HEK293T (cell line): ENCODE measurements around the gene PARD6B.
"Not testable (repeated sequence)": the region's sequence is repeated elsewhere in the genome, so short reads cannot be mapped to it uniquely, and the experiment has no call there.

Experiments
- CTCF ChIA-PET: fragments of 350-600 bp; formaldehyde crosslinking; extraction: SDS; loops from one replicate; lab custom pipeline; 2021; ENCODE audit warnings: antibody characterized with exemption, inconsistent platforms; lab: Yijun Ruan, JAX
- POLR2A ChIA-PET: fragments of 350-600 bp; formaldehyde crosslinking; extraction: SDS; loops from one replicate; lab custom pipeline; 2020; ENCODE audit warnings: antibody characterized with exemption, inconsistent platforms; lab: Yijun Ruan, JAX
- DNase-seq: peaks from one replicate; pipeline ENCODE4 v3.0.0; 2012; ENCODE audit warnings: mixed read lengths; ENCODE audit errors: extremely low spot score
- ARNT ChIP-seq: fragments of 450-650 bp; IDR thresholded peaks from 2 replicates; pipeline ENCODE4 v1.6.1; 2017; ENCODE audit warnings: mild to moderate bottlenecking
- BHLHE40 ChIP-seq: fragments of 450-650 bp; IDR thresholded peaks from 2 replicates; pipeline ENCODE4 v1.6.1; 2016; ENCODE audit warnings: mild to moderate bottlenecking, moderate library complexity, borderline replicate concordance
- CTBP1 ChIP-seq: fragments of 450-650 bp; IDR thresholded peaks from 2 replicates; pipeline ENCODE4 v1.6.1; 2016; ENCODE audit warnings: borderline replicate concordance
- ELF4 ChIP-seq: fragments of 450-650 bp; IDR thresholded peaks from 2 replicates; pipeline ENCODE4 v1.6.1; 2017; ENCODE audit warnings: antibody characterized with exemption
- FOXA1 ChIP-seq: fragments of 450-650 bp; IDR thresholded peaks from 2 replicates; pipeline ENCODE4 v1.6.1; 2016; ENCODE audit warnings: mild to moderate bottlenecking
- FOXK2 ChIP-seq: fragments of 450-650 bp; IDR thresholded peaks from 2 replicates; pipeline ENCODE4 v1.6.1; 2016; ENCODE audit warnings: mild to moderate bottlenecking
- FOXM1 ChIP-seq: fragments of 450-650 bp; IDR thresholded peaks from 2 replicates; pipeline ENCODE4 v1.6.1; 2017; ENCODE audit warnings: mild to moderate bottlenecking, borderline replicate concordance
- HDGF ChIP-seq: fragments of 450-650 bp; IDR thresholded peaks from 2 replicates; pipeline ENCODE4 v1.6.1; 2017; ENCODE audit warnings: antibody characterized with exemption, borderline replicate concordance
- L3MBTL2 ChIP-seq: fragments of 450-650 bp; conservative IDR thresholded peaks from 2 replicates; pipeline ENCODE4 v1.6.1; 2016; ENCODE audit warnings: mild to moderate bottlenecking
- LEF1 ChIP-seq: fragments of 450-650 bp; IDR thresholded peaks from 2 replicates; pipeline ENCODE4 v1.6.1; 2017; ENCODE audit warnings: mild to moderate bottlenecking, borderline replicate concordance
- NFRKB ChIP-seq: fragments of 450-650 bp; IDR thresholded peaks from 2 replicates; pipeline ENCODE4 v1.6.1; 2016; ENCODE audit warnings: mild to moderate bottlenecking, moderate library complexity
- PKNOX1 ChIP-seq: fragments of 450-650 bp; IDR thresholded peaks from 2 replicates; pipeline ENCODE4 v1.6.1; 2016
- SP1 ChIP-seq: fragments of 450-650 bp; IDR thresholded peaks from 2 replicates; pipeline ENCODE4 v1.6.1; 2017
- SUZ12 ChIP-seq: fragments of 450-650 bp; IDR thresholded peaks from 2 replicates; pipeline ENCODE4 v1.6.1; 2016; ENCODE audit warnings: mild to moderate bottlenecking
- TARDBP ChIP-seq: fragments of 450-650 bp; IDR thresholded peaks from 2 replicates; pipeline ENCODE4 v1.6.1; 2016
- ZNF384 ChIP-seq: fragments of 450-650 bp; IDR thresholded peaks from 2 replicates; pipeline ENCODE4 v1.6.1; 2016

The PARD6B gene

GRCh38 chr20:50712771-50713656, 18.4 kb upstream of the PARD6B start:
- DNase-seq = no peak
- ChIA-PET CTCF (interaction anchor here (0.6 to 1.3 kb wide), 6 partner anchors 12 to 105 kb away, joined by 3 to 5 read pairs (median 3); no protein-coding TSS in a partner anchor), POLR2A (no interaction called here)
- no peak for TF ChIP-seq CTBP1
- no peak for TF ChIP-seq TARDBP
- no peak for TF ChIP-seq PKNOX1
- no peak for TF ChIP-seq ELF4
- no peak for TF ChIP-seq NFRKB
- no peak for TF ChIP-seq FOXA1
- no peak for TF ChIP-seq FOXM1
- TF ChIP-seq HDGF = no peak
- TF ChIP-seq FOXK2 = no peak
- TF ChIP-seq SP1 = no peak

- TF ChIP-seq BHLHE40 (no peak), FOXK2 (no peak), SP1 (no peak), PKNOX1 (no peak), ELF4 (no peak), HDGF (no peak), LEF1 (no peak), ZNF384 (no peak), ARNT (no peak), FOXA1 (no peak), CTBP1 (no peak), NFRKB (no peak), SUZ12 (no peak), L3MBTL2 (no peak), FOXM1 (no peak), TARDBP (no peak)
- ChIA-PET CTCF (interaction anchor here (0.6 to 1.3 kb wide), 6 partner anchors 11 to 114 kb away, joined by 3 to 5 read pairs (median 3); no protein-coding TSS in a partner anchor), POLR2A (no interaction called here)
- no peak for DNase-seq
Measured at GRCh38 chr20:50713657-50714101, 17.7 kb upstream of the PARD6B start.

- CTCF ChIA-PET = interaction anchor here (0.6 to 1.3 kb wide), 3 partner anchors 16 to 115 kb away, joined by 3 to 5 read pairs (median 4); no protein-coding TSS in a partner anchor
- POLR2A ChIA-PET = not testable (repeated sequence)
Measured at GRCh38 chr20:50714426-50714825, 17.0 kb upstream of the PARD6B start.

GRCh38 chr20:50715694-50716093, 15.7 kb upstream of the PARD6B start:
- TF ChIP-seq TARDBP (no peak), FOXA1 (no peak), L3MBTL2 (no peak), NFRKB (no peak), FOXM1 (no peak), PKNOX1 (no peak), LEF1 (no peak), ZNF384 (no peak), HDGF (no peak), ELF4 (no peak), BHLHE40 (no peak), ARNT (no peak), CTBP1 (no peak)
- CTCF ChIA-PET = no interaction called here
- POLR2A ChIA-PET = no interaction called here
- DNase-seq = no peak

More at GRCh38 chr20:50714426-50714825, 17.0 kb upstream of the PARD6B start:
- DNase-seq = not testable (repeated sequence)

- ChIA-PET CTCF (no interaction called here), POLR2A (no interaction called here)
- TF ChIP-seq SP1 = no peak
- no peak for TF ChIP-seq SUZ12
- TF ChIP-seq PKNOX1 = no peak
- DNase-seq = no peak
Measured at GRCh38 chr20:50716518-50716917, 14.9 kb upstream of the PARD6B start.

GRCh38 chr20:50717312-50717711, 14.1 kb upstream of the PARD6B start:
- POLR2A ChIA-PET = no interaction called here
- CTCF ChIA-PET = interaction anchor here (0.8 to 0.9 kb wide), 2 partner anchors 11 to 551 kb away, joined by 3 read pairs; no protein-coding TSS in a partner anchor
- no peak for DNase-seq
- no peak for TF ChIP-seq BHLHE40
- no peak for TF ChIP-seq PKNOX1
- TF ChIP-seq FOXK2 = no peak
- TF ChIP-seq CTBP1 = no peak
- no peak for TF ChIP-seq TARDBP
- no peak for TF ChIP-seq SUZ12
- no peak for TF ChIP-seq NFRKB
- no peak for TF ChIP-seq ARNT
- no peak for TF ChIP-seq FOXM1
- no peak for TF ChIP-seq ZNF384
